ENCODE measurements around the gene AHR. TPM values are rescaled to one million over a fixed set of nuclear protein-coding genes. Genes with fewer than 3 reads are reported as not detected.

AHR gene
- total RNA-seq, 1 experiment from 2014 or later, result 117 TPM

DNA sequence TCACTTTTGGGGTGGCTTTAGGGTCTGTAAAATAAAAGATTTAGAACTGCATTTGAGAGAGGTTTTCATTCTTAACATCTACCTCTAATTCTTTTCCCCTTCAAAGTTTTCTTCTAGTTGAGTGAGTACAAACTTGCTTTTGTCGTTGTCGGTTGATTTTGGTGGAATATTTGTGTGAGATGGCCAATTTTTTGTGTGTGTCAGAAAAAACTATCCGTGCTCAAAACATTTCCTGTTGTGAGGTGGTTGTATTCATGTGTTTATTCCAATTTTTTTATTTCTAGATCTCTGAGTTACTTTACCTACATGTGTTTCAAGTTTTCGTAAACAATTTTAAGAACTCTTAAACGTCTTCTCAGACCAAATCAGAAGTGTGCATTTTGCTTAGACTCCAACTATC is 1.6 kb downstream of the AHR start:
- Histone ChIP-seq H3K36me3 (no peaks in the 10 kb centered on the region; the same call in 1 of the 2 replicates), H3K9me3 (no peaks in the 10 kb centered on the region), H3K4me3 (peak overlapping the region; percentile 75), H3K27me3 (no peaks in the 10 kb centered on the region)
- no peak for DNase-seq

DNA sequence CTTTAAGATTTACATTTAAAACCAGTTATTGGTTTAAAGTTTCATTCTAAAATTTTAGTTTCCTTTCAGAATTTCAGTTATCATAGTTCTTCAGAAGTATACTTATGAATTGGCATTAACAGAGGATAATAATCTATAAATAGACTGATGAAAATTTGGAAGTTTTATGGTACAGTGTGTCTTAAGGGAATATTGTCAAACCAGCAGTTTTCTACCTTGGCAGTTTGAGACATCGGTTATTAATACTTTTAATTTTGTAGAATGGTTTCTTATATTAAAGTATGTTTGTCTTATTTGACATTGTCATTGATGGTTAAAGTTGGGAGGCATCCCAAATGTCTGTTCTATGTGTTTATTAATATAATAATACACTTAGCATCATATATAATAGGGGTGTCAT is 2.0 kb downstream of the AHR start:
- DNase-seq, result no peak
- peak overlapping the region; percentile 75 for H3K4me3 ChIP-seq
- H3K36me3 ChIP-seq, result no peaks in the 10 kb centered on the region; the same call in 1 of the 2 replicates
- no peaks in the 10 kb centered on the region for H3K27me3 ChIP-seq
- H3K9me3 ChIP-seq, result no peaks in the 10 kb centered on the region

DNA sequence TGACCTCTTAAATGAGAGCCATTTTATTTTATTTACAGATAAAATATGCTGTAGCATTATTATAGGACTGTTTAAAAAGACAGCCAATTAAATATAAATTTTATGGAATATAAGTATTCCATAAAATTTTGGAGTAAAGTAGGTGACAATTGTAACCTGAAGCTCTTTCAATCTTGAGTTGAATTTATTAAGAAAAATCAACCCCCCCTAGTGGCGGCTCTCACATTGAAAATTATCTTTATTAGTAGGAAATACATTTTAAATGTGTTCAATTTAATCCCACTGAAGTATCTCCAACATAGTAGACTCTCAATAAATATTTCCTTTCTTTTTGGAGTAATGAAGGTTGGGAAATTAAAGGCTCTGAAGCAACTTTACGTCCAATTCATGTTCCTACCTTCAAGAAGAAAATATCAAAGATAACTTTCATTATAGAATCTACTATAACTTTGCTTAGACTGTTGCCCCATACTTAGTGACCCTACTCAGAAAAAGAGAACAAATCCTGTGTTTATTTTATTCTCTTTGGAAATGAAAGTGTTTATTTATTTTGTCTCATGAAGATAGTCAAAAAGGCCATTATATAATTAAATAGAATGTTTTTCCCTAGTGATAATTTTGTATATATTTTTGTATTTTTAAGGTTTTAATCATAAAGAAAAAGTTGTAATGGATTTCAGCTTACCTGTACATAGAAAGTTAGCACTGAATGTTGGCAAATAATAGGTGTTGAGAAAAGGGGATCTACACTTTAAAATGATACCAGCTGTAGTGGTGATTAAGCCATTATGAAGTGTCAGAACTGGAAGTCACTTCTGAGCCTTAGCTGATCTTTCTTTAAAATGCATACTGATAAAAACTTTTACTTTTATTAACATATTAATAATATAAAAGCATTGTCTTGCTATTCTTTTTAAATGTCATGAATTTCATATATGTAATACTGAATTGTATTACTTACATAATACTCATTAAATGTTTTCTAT is 3.3 kb downstream of the AHR start:
- DNase-seq, result no peak
- H3K4me3 ChIP-seq, result peak overlapping the region; percentile 75
- H3K36me3 ChIP-seq, result peaks cover 5% of the 10 kb centered on the region; the same call in 1 of the 2 replicates
- H3K27me3 ChIP-seq, result no peaks in the 10 kb centered on the region
- H3K9me3 ChIP-seq, result no peaks in the 10 kb centered on the region

DNA sequence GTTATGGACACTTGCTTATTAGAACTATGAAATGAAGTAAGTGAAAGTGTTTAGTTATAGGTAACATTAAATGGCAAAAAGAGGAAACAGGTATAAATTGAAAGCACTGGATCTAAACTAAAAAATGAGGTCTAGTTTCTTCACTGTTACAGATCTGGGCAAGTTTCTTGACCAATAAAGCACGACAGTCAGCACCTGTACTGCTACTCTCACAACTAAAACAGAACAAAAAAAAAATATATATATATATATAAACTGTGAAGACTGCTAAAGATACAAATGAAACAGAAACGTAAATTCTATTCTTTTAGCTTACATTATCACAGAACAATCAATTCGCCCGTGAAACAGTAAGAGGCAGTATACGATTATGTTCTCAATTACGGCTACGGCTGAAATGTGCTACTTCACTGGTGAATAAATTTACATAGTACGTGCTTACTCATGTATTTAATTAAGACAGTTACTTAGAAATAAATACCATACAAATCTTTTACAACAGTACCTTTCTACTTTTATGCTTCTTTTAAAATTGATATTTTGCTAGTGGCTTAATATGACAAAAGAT is 4.2 kb downstream of the AHR start:
- Histone ChIP-seq H3K27me3 (no peaks in the 10 kb centered on the region), H3K9me3 (no peaks in the 10 kb centered on the region), H3K36me3 (peaks cover 6% of the 10 kb centered on the region), H3K4me3 (peak overlapping the region; percentile 75)
- no peak for DNase-seq

DNA sequence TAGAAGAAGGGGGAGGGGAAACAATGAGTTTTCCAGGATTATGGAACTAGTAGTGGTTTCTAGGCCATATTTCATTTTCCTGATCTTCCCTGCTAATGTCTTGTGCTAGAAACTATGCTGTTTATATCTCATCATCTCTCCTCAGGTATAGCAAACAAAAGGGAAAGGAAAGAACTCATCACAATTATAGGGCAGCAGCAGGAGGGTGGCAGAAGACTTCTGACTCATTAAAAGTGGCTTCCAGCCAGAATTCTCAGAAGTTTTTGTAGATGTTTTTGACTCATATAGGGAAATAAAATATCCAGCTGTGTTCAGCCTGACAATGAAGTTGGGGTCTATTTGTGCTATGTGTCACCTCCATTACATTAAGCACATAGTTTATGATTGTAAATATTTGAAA is 6.5 kb downstream of the AHR start:
- H3K36me3 ChIP-seq, result peaks cover 18% of the 10 kb centered on the region
- H3K4me3 ChIP-seq, result peak overlapping the region; percentile 31
- no peaks in the 10 kb centered on the region for H3K27me3 ChIP-seq
- DNase-seq, result peak; percentile 50
- H3K9me3 ChIP-seq, result no peaks in the 10 kb centered on the region

DNA sequence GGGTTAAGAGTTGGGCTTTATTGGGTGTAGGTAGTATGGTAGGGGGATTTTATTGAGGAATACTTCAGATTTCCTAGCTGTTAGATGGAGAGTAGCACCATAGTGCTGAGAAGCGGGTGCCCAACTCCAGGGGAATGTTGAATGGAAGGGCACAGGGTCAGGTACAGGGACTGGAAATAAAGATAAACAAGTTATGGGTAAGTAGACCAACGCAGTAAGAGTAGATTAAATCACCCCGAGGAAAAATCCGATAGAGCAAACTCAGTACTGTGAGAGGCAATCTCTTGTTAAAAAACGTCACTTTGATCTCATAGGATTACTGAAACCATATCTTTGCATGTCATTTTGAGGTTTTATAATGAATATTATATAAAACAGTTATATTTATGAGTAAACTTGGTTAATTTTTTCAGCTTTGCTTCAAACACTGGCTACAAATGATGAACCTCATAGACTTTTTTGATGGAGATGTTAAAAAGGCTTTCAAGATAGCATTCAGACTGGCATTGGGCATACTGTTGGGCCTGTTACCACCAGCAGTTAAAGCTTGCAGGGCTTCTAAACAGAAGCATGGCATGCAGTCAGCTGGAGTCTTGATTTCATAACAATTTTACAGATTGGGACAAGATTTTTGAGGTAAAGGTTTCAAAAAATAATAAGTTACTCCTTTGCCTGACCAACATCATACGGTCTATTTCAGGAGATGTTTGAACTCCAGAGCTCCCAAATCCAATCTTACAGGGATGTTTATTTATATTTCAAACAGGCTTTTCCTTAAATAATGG is 7.1 kb downstream of the AHR start:
- no peak for DNase-seq
- Histone ChIP-seq H3K9me3 (no peaks in the 10 kb centered on the region), H3K4me3 (peak overlapping the region; percentile 31; the same call in 1 of the 2 replicates), H3K36me3 (peaks cover 23% of the 10 kb centered on the region), H3K27me3 (no peaks in the 10 kb centered on the region)

DNA sequence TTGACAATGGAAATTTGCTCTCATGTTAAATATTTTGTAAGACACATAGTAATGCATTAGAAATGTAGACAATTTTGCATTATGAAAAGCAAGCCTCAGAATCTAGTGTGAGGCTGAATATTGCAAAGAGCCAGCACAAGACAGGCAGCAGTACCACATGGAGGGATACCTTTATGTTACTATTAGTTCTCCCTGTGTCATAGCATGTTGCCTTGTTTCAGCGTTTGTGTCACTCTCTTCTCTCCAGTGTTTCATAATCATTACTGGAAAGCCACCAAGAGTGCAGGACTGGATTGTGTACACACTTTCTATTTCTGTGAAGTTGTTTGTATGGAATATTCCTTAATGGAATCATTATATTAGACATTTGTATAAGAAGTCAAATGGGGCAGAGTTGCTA is 8.5 kb downstream of the AHR start:
- peaks cover 37% of the 10 kb centered on the region for H3K36me3 ChIP-seq
- H3K4me3 ChIP-seq, result no peak overlapping the region
- no peak for DNase-seq
- H3K27me3 ChIP-seq, result no peaks in the 10 kb centered on the region
- no peaks in the 10 kb centered on the region for H3K9me3 ChIP-seq

DNA sequence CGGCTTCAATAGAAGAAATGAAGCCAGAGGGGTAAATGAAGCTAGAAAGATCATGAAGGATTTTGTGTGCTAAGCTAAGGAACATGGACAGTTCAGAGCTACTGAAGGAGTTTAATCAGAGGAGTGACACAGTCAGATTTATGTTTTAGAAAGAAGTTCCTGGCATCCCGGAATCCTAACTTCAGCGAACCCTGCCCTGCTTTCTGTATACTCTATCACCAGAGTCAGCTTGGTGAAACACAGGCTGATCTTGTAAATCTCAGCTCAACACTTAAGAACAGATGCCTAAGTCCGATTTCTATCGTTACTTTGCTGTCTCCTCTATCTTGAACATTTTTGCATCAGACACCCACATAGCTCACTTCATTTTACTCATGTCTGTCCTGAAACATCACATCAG is 9.1 kb downstream of the AHR start:
- Histone ChIP-seq H3K9me3 (no peaks in the 10 kb centered on the region), H3K36me3 (peaks cover 41% of the 10 kb centered on the region), H3K4me3 (no peak overlapping the region), H3K27me3 (no peaks in the 10 kb centered on the region)
- DNase-seq, result no peak

DNA sequence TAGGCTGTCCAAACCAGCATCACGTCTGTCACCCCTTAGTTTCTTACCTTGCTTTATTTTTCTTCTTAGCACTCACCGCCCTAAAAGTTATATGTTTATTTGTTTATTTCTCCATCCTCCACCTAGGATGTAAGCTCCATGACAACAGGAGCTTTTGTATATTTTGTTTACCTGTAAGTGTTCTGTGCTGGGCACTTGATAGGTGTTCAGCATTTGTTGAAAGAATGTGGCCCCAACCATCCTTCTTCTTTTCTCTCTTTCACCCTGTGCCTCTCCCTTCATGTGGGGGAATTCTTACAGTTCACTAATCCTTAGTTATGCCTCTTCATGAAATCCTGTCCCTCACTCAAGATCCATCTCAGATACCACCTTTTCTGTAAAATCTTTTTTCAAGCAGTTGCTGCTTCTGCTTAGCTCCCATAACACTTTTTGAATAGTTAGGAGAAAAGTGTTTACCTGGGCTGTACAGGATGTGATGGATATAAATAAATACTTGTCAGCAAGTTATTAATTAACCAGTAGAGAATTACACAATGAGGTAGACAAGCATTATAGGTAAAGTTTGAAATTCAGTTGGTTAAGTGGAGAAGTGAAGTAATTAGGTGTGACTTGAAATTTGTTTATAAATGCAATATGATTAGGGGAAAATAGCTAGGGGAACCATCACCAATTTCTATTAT is 9.7 kb downstream of the AHR start:
- Histone ChIP-seq H3K4me3 (no peak overlapping the region), H3K9me3 (no peaks in the 10 kb centered on the region), H3K36me3 (peaks cover 45% of the 10 kb centered on the region), H3K27me3 (no peaks in the 10 kb centered on the region)
- DNase-seq, result no peak

DNA sequence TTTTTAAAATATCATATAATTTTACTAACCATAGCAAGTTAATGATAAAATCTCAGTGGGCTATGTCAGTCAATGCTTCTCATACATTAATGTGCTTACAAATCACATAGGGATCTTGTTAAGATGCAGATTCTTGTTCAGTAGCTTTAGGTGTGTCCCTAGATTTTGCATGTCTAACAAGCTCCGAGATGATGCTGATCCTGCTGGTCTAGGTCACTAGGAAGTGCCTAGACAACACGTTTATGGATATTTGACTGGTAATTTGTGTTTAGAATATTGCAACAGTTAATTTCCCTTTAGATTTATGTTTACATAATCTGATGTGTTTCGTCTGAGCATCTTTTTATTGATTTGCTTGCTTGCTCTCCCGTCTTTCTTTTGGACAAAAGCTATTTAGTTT is 12.7 kb downstream of the AHR start:
- no peaks in the 10 kb centered on the region for H3K9me3 ChIP-seq
- DNase-seq, result no peak
- no peak overlapping the region for H3K4me3 ChIP-seq
- H3K36me3 ChIP-seq, result peaks cover 66% of the 10 kb centered on the region
- H3K27me3 ChIP-seq, result no peaks in the 10 kb centered on the region

DNA sequence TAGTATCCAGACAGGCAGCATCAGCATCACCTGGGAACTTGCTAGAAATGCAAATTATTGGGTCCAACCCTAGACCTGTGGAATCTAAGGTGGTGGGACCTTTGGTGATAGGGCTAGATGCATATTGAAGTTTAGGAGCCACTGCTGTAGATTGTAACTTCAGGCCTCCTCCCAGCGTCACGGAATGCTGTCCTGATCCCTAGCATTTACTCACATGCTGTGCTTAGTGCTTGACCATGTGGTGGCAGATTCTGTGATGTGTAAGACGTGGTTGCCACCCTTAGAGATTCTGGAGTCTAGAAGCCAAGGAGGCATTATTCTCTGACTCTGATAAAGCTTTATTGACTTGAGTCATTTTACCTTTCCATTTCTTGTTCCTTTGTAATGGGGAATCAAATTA is 13.5 kb downstream of the AHR start:
- Histone ChIP-seq H3K4me3 (no peak overlapping the region), H3K27me3 (no peaks in the 10 kb centered on the region), H3K9me3 (no peaks in the 10 kb centered on the region), H3K36me3 (peaks cover 70% of the 10 kb centered on the region)
- DNase-seq, result no peak

DNA sequence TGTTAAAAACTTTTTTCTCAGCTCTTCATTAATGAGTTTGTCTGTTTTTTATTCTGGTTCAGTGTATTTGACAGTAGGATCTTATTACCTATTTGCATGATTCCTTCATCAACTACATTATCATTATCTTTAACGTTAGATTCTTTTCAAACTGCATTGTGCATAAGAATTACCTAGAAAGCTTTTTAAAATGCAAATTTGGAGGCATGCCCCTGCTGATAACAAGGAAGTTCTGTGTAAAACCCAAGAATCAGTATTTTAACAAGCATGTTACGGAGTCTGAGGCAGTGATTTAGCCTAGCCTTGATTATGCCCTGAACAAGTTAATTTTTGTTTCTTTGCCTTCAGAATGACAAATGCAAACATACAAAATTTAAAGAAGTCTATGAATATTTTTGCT is 14.2 kb downstream of the AHR start:
- H3K27me3 ChIP-seq, result no peaks in the 10 kb centered on the region
- H3K36me3 ChIP-seq, result peaks cover 75% of the 10 kb centered on the region
- no peaks in the 10 kb centered on the region for H3K9me3 ChIP-seq
- no peak for DNase-seq
- H3K4me3 ChIP-seq, result no peak overlapping the region

DNA sequence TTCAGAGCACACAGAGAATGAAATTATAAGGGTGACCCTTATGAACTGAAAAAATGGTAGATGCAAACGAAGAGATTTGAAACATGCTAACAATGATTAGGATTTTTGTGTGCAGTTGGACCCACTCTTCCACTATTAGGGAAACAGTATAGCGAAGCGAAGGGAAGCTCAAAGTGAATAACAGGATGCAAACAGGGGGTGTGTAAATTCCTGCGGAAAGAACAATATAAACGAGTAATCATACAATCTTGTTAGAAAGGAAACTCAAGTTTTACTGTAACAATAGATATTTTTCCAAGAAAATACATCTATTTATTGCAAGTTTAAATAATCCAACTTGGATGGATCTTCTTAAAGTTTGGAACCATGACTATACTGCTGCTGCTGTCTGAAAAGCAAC is 14.7 kb downstream of the AHR start:
- Histone ChIP-seq H3K4me3 (no peak overlapping the region), H3K9me3 (no peaks in the 10 kb centered on the region), H3K36me3 (peaks cover 77% of the 10 kb centered on the region), H3K27me3 (no peaks in the 10 kb centered on the region)
- DNase-seq, result no peak

DNA sequence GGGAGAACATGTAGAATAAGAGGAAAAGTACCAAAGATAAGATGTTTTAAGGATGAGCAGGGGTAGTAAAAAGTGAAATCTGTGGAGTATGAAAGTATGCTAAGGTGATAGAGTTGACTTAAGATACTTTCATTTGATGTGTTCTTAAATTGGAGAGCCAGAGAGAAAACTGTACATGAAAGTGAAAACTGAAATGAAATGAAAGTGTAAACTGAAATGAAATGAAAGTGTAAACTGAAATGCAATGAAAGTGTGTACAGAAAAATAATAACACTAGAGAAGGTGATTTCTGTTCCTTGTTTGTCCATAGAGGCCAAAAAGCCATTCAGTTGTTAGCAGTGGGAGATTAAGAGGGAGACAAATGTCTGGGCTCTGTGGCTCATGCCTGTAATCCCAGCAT is 17.5 kb downstream of the AHR start:
- Histone ChIP-seq H3K36me3 (peaks cover 71% of the 10 kb centered on the region), H3K27me3 (no peaks in the 10 kb centered on the region), H3K9me3 (no peaks in the 10 kb centered on the region), H3K4me3 (no peak overlapping the region)
- no peak for DNase-seq

DNA sequence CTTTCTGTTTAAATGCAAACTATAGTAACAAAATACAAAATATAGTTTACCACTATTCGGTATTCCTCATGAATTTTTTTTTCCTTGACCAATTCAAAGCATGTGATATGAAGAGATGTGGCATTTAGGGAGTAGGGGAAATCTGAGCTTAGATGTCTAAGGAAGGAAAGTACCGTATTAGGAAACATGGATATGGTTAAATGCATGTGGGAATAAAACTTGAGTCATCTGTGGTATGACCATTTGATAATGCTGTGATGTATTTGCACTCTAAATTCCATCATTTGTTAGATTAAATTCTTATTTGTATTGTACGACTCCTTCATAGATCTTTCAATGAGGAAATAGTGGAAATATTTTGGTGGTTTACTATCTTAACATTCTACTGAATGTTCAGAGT is 19.7 kb downstream of the AHR start:
- Histone ChIP-seq H3K27me3 (no peaks in the 10 kb centered on the region), H3K9me3 (no peaks in the 10 kb centered on the region), H3K4me3 (no peak overlapping the region), H3K36me3 (peaks cover 70% of the 10 kb centered on the region)
- DNase-seq, result no peak

DNA sequence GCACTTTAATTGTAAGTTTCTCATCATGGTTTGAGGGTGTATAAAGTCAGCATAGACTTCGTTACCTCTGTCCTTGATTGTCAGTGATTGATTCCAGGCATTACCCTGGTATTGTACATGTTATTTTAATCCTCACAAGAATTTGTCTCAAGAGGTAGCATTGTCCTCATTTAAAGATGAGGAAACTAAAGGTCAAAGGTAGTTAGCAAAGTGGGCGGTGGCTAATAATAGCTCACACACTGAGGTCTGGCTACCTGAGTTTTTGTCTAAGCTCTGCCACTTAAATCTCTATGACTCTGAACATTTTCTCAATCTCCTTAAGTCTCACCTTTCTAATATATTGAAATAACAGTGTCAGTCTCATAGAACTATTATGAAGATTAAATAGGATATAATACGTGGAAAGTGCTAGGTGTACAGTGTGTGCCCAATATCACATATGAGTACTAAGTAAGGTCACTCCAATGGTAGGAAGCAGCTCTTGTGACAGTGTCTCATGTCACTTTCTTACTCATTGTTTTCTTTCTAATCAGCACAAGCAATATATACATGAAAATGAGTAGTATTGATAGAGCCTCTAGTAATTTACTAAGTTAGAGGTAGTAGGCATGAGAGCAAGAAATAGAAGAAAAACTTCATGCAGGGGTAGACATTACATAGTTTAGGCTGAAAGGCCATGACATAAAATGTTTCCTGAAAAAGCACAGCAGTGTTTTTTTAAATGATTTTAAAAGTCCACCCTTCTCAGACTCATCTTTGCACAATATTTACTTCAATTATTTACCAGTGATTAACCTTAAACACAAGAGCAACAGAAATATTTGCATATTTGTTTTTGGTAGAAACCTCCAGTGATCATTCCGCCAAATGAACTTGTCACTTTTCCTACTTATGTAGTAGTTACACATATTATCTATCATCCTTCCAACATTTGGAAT is 21.0 kb downstream of the AHR start:
- H3K36me3 ChIP-seq, result peaks cover 70% of the 10 kb centered on the region
- H3K27me3 ChIP-seq, result no peaks in the 10 kb centered on the region
- H3K4me3 ChIP-seq, result no peak overlapping the region
- no peaks in the 10 kb centered on the region for H3K9me3 ChIP-seq
- DNase-seq, result no peak

Measured in MG63 (cell line).